Pons (tissue), 1 donor: ENCODE results near the gene GNAS-AS1.

ENCODE experiments used
- DNase-seq: peaks from one replicate; pipeline ENCODE4 v3.0.0-alpha.2; 2016; ENCODE audit warnings: low spot score

GNAS-AS1 gene

GRCh38 chr20:58884966-58885365 lies 34.3 kb upstream of the GNAS-AS1 start:
- no peak for DNase-seq

GRCh38 chr20:58883241-58883691 lies 32.6 kb upstream of the GNAS-AS1 start:
- no peak for DNase-seq

GRCh38 chr20:58882704-58883089 lies 32.0 kb upstream of the GNAS-AS1 start:
- no peak for DNase-seq

GRCh38 chr20:58880994-58881752 lies 30.5 kb upstream of the GNAS-AS1 start:
- DNase-seq, result no peak

GRCh38 chr20:58880441-58880840 lies 29.7 kb upstream of the GNAS-AS1 start:
- no peak for DNase-seq

- no peak for DNase-seq
Measured at GRCh38 chr20:58878399-58878798, 27.7 kb upstream of the GNAS-AS1 start.

DNA sequence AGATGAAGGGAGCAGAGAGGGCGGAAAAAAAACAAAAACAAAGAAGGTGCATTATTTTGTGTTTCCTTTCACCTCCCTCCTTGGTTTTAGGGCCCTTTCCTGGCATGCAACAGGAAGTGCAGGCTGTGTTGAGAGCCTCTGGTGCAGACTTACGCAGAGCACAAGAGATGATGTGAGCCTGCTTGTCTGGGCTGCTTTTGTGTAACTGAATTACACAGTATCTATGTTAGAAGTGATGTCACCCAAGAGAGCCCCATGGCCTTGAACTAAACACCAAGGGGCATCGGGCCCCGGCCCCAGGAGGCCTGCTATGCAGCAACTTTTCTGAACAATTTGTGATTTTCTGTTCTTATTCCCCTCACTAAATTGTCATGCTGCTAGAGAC lies 27.3 kb upstream of the GNAS-AS1 start:
- DNase-seq, result no peak

- no peak for DNase-seq
Measured at GRCh38 chr20:58877050-58877975, 26.6 kb upstream of the GNAS-AS1 start.

- DNase-seq, result no peak
Measured at GRCh38 chr20:58876437-58876836, 25.7 kb upstream of the GNAS-AS1 start.

DNA sequence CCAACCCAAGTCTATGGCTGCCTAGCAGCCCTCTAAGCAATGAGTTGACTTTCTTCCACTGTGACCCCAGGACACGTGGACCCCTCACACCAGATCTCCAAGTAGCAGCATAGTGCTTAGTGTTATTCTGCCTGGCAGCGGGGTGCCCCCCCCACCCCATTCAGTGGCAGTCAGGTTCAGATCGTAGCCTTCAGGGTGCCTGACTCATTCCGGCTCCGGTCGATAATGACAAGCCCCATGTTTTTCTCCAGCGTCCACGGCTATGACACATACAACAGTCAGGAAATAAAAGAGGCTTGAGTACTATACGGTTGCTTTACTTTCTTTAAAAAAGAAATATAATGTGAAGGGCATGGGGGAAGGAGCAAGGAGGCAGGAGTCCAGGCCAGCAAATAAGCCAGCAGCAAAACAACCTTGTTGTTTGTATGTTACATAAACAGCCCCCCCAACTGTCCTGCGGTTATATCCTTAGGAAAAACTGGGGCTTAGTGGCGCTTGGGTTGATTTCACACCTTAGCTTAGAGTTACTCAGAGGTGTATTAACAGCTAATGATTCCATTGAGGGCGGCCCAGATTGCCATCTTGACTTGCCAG lies 24.9 kb upstream of the GNAS-AS1 start:
- no peak for DNase-seq

DNA sequence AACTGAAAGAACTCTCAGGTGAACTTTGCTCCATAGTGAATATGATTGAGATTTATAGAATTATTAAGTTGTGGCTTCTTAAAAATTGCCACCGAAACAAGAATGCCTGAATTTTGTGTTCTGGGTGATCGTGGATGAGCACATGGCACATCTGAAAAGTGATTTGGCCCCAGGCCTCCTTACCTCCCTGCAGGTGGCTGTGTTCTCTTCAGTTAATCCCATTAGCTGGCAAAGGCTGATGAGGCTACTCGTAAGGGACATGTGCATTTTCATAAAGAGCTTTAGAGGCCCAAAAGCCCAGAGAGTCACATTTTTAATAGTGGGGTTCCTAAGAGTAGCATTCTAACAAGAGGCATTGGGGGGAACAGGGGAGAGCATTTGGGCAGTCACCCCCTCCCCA lies 24.4 kb upstream of the GNAS-AS1 start:
- no peak for DNase-seq

DNA sequence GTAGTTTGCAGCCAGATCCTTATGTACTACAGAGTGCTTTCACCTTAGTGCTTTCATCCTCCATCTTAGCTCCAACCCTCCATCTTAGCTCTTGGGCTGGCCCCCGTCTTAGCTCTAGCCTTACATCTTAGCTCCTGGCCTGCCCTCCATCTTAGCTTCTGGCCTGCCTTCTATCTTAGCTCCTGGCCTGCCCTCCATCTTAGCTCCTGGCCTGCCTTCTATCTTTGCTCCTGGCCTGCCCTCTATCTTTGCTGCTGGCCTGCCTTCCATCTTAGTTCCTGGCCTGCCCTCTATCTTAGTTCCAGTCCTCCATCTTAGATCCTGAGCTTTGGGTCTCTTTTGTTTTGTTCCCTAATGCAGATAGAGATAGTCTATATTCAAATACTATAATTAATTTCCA lies 23.8 kb upstream of the GNAS-AS1 start:
- DNase-seq, result no peak

DNA sequence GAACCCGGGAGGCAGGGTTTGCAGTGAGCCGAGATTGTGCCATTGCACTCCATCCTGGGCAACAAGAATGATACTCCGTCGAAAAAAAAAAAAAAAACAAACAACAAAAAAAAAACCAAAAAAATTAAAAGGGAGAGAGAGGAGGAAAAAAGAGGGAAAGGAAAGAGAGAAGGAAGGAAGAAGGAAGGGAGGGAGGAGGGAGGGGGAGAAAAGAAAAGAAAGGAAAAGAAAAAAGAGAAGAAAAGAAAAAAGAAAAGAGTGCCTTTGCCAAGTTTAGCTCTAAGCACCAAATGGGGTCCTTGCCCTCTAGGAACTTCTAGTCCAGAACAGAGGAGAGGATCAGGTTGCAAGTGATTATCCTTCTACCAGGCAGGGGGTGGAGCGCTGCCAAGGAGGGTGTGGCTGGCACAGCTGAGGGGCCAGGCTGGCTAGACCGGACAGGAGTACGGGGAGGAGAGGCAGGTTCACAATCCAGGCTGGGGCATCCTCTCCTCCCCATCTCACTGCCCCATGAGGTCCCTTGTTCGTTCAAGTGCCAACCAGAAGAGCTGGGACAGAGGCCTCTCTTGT lies 20.9 kb upstream of the GNAS-AS1 start:
- no peak for DNase-seq

- DNase-seq, result peak; percentile 57
Measured at GRCh38 chr20:58870293-58871014, 19.8 kb upstream of the GNAS-AS1 start.

GRCh38 chr20:58869662-58870227 lies 19.0 kb upstream of the GNAS-AS1 start:
- no peak for DNase-seq

DNA sequence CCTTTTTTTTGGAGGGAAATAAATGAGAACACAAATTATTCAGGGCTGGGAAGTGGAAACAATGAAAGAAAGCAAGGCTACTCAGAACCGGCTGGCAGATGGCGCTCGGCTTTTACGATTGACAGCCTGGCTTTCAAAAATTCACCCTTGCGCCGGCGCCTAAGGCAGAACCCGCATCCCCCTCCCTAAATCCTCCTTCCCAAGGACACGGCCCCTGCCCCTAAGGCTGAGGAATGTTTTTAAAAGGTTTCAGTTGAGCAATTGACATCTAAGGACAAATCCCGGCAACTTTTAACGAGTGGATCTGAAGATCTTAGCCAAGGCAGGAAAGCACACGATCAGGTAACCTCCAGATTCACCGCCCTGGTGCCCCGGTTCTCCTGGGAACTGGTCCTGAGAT lies 18.1 kb upstream of the GNAS-AS1 start:
- no peak for DNase-seq

DNA sequence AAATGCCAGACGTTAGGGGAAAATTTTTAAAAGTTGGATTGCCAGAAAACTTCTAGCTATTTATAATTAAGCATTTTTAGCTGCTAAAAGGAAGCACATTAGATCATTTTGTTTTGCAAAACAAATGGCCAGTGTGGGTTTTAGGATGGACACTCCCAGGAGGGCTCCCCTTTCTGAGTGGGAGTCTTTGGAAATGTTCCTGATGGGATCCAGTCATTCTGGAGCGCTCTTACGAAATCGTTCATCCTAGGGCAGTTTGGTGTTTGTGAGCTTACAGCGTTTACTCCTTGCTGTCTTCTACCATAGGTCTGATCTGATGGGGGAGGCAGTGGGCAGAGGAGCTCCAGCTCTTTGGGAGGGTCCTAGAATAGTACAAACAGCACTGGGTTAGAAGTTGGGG lies 16.5 kb upstream of the GNAS-AS1 start:
- no peak for DNase-seq

GRCh38 chr20:58865843-58866242 lies 15.1 kb upstream of the GNAS-AS1 start:
- no peak for DNase-seq

DNA sequence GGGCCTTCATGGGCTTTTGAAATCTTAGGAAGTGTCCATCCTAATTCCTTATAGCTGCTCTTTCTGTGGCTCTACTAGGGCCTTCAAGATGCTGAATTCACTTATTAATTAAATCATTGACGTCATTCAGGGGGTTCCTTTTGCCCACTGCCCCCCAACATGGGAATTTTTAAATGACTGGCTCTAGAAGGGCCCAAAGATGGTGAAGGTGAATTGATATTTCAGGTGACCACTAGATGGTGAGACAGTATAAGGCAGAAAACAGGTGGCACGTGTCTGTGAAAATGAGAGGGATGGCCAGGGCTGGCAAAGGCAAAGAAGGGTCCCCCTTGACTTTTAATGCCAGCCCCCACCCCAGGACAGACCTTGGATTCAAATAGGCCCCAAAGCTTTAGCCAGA lies 13.6 kb upstream of the GNAS-AS1 start:
- no peak for DNase-seq

DNA sequence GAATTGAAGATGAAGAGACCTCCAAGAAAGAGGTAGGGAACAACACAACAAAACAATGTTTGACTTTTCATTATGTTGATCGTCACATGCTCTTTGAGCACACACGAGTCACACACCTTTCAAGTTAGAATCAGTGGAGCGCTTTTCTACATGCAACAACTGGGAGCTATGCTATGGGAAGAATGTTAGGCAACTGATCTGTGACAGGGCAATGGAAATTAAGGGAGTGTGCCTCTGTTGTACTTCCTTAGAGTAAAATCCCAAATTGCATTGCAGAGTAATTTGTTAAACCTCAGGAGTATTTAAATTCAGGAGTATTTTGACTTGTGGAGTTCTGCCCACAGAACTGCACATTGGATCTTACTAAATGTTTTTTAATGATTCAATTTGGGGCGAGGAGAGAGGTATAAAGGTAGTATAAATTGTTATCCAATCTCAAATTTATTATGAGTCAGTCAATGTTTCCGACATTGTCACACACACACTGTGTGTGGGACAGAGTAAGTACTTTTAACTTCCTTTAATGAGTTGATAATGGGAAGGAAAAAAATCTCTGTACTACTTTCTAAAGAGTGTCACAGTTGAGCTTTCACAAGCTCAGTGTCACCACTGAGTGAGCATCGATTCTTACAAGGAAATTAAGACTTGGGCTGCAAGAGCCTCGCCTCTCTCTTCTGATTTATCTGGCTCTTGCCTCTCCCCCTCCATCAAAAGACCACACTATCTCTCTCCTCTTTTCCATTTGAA lies 12.5 kb upstream of the GNAS-AS1 start:
- no peak for DNase-seq
